Right lobe of liver (tissue), 4 donors: ENCODE results near the gene OR13J1.

Experiments
- POLR2A ChIP-seq: fragments of 450-650 bp; IDR thresholded peaks from one replicate; pipeline ENCODE4 v1.6.1; 2017; ENCODE audit warnings: antibody characterized with exemption, mild to moderate bottlenecking
- TF ChIP-seq, protein P1 (sequence below), 4 donors: fragments of 200-600 bp in 3 of 4; fragments of 450-650 bp in 1 of 4; IDR thresholded peaks; one replicate each; pipeline versions ENCODE4 v1.5.1 to v1.8.0; 2016 to 2022; ENCODE audit warnings: antibody characterized with exemption in 4 of 4, mild to moderate bottlenecking in 2 of 4
- donor health status: DM: no; HTN: no; CAD: no.
- donor health status: DM: no; HTN: no; CAD: no.
- donor health status: DM: no; HTN: yes; CAD: no.

DNA sequence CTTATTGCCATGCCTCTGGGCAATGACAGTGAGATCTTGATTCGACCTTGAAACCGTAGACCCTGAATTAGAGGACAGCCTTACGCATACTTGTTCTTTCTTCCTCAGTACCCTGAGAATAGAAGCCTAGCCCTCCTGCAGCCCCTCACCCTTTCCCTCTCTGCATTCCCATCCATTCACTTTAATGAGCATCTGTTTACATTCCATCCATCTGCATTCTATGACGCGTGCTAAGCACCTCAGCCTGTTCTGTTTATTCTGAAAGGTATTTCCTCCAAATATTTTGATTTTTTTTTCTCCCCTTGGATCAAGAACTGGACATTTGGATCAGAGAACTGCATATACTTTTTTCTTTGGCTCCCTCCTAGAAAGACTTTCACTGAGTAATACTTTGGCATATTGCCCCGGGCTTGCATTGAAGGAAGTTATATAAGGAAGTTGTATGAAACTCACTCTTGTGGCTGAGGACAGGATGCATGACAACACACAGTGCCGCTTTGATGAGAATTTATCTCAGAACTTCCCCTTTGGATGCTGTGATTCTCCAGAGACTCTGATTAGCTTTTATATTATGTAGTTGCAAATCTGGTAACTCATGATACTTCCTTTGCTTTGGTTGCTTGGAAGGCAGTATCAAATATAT is 25.5 kb downstream of the OR13J1 start:
- TF ChIP-seq, protein P1, sequence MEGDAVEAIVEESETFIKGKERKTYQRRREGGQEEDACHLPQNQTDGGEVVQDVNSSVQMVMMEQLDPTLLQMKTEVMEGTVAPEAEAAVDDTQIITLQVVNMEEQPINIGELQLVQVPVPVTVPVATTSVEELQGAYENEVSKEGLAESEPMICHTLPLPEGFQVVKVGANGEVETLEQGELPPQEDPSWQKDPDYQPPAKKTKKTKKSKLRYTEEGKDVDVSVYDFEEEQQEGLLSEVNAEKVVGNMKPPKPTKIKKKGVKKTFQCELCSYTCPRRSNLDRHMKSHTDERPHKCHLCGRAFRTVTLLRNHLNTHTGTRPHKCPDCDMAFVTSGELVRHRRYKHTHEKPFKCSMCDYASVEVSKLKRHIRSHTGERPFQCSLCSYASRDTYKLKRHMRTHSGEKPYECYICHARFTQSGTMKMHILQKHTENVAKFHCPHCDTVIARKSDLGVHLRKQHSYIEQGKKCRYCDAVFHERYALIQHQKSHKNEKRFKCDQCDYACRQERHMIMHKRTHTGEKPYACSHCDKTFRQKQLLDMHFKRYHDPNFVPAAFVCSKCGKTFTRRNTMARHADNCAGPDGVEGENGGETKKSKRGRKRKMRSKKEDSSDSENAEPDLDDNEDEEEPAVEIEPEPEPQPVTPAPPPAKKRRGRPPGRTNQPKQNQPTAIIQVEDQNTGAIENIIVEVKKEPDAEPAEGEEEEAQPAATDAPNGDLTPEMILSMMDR (IDR thresholded peaks at IDR 0.05): no peak
- TF ChIP-seq POLR2A: no peak
